Psoas muscle (tissue), 8 donors: ENCODE measurements around the gene PITPNM1. TPM values are rescaled to one million over a fixed set of nuclear protein-coding genes. Genes with fewer than 3 reads are reported as not detected.
A peak's percentile ranks its signal among the peaks of the same experiment; 100 is the strongest.

Source experiments
- ATAC-seq, 4 donors: fragments of 200-7000 bp; cut with Tn5 transposase; one replicate each; pipeline ENCODE4 v1.9.1; 2020; ENCODE audit warnings: moderate library complexity in 3 of 4, mild to moderate bottlenecking in 2 of 4
- DNase-seq, 2 donors: peaks; one replicate each; pipeline ENCODE4 v3.0.0-alpha.2; 2020
- H3K27ac ChIP-seq: fragments of 200-600 bp; one replicate; pipeline ENCODE4 v1.8.0; 2022
- H3K27me3 ChIP-seq, 3 donors: fragments of 200-600 bp in 1 of 3; one replicate each; pipeline versions ENCODE4 v1.6.1 to v1.8.0; 2013 to 2022; ENCODE audit warnings: low read length in 2 of 3, mild to moderate bottlenecking in 2 of 3, moderate library complexity in 1 of 3; ENCODE audit not compliant: insufficient read depth in 3 of 3
- H3K36me3 ChIP-seq, 2 donors: fragments of 200-600 bp in 1 of 2; one replicate each; pipeline versions ENCODE4 v1.6.1 to v1.8.0; 2013 to 2022; ENCODE audit warnings: low read depth in 1 of 2, mild to moderate bottlenecking in 1 of 2, moderate library complexity in 1 of 2; ENCODE audit not compliant: insufficient read depth in 1 of 2
- H3K4me1 ChIP-seq: fragments of 200-600 bp; one replicate; pipeline ENCODE4 v1.8.0; 2022
- H3K4me3 ChIP-seq: fragments of 200-600 bp; one replicate; pipeline ENCODE4 v1.8.0; 2022; ENCODE audit warnings: mild to moderate bottlenecking
- H3K9me3 ChIP-seq: fragments of 200-600 bp; one replicate; pipeline ENCODE4 v1.8.0; 2022
- CTCF ChIP-seq: fragments of 200-600 bp; IDR thresholded peaks from one replicate; pipeline ENCODE4 v1.8.0; 2022; ENCODE audit warnings: antibody characterized with exemption
- WGBS, 3 donors: extraction: QIAGEN DNeasy Blood & Tissue Kit; methylation state at CpG; one replicate each; pipeline versions ENCODE4 v1.1.6 to v1.1.7; 2013; 5-methylcytosine and 5-hydroxymethylcytosine counted together
- intact Hi-C, 2 donors: fragments of 100-400 bp; cut with DNase I; formaldehyde crosslinking; loops; one replicate each; pipeline versions ENCODE4 v1.11.0 to v1.14.2; 2022
- polyA plus RNA-seq, 3 donors: library from polyadenylated mRNA; stranded (reverse); fragments of 200-250 nt; gene quantifications; one replicate each; pipeline ENCODE4 v1.2.3, GENCODE V29; 2013
- total RNA-seq, 4 donors: library from RNA; stranded (reverse); fragmentation: NEBNext Ultra II Directional in 2 of 4; extraction: Animal tissue kit (Norgen Biotek cat#: 25700) in 2 of 4; gene quantifications; one replicate each; pipeline versions ENCODE4 v1.2.1 to v1.2.4, GENCODE V29; 2021 to 2023
- donor health status: healthy with polysubstance abuse.
- donor health status: DM: no; HTN: no; CAD: no; lungs with moderate emphysema.
- donor health status: Bipolar disorder and iron deficiency.
- donor health status: healthy.
- donor health status: DM: yes; HTN: yes; CAD: no.
- donor health status: DM: no; HTN: no; CAD: no.
- donor health status: DM: no; HTN: no; CAD: no.
- donor health status: DM: yes; HTN: yes; CAD: no.

PITPNM1 gene
- total and polyA plus RNA-seq, 7 donors: 2.3 to 16.1 (median 7.1) TPM

- no peak overlapping the region for H3K27ac ChIP-seq
- intact Hi-C loops: no loop called here
Observed at GRCh38 chr11:67448220-67448609, 56.9 kb downstream of the PITPNM1 start.

GRCh38 chr11:67445515-67445914 is 59.6 kb downstream of the PITPNM1 start:
- ATAC-seq (no peak), DNase-seq (no peak)
- peaks cover 8% of the 10 kb centered on the region for H3K4me1 ChIP-seq
- 79 to 87% (median 85%) methylated on average over 5 of the region's 5 CpGs for whole genome bisulfite sequencing, 3 donors
- no peak overlapping the region for H3K27ac ChIP-seq
- no peaks in the 10 kb centered on the region for H3K27me3 ChIP-seq
- H3K9me3 ChIP-seq: no peaks in the 10 kb centered on the region
- no peak overlapping the region for H3K4me3 ChIP-seq
- intact Hi-C loops: no loop called here
- no peak for TF ChIP-seq CTCF
- peaks cover 0 to 17% of the 10 kb centered on the region in 2 donors for H3K36me3 ChIP-seq

More at GRCh38 chr11:67448220-67448609, 56.9 kb downstream of the PITPNM1 start:
- Histone ChIP-seq H3K4me1 (peaks cover 3% of the 10 kb centered on the region), H3K4me3 (no peak overlapping the region), H3K9me3 (no peaks in the 10 kb centered on the region), H3K27me3 (no peaks in the 10 kb centered on the region), H3K36me3 (no peaks in the 10 kb centered on the region)
- ATAC-seq: no peak
- 89 to 93% (median 89%) methylated on average over 7 of the region's 7 CpGs for WGBS, 3 donors
- TF ChIP-seq CTCF: no peak
- no peak for DNase-seq

- Histone ChIP-seq H3K9me3 (no peaks in the 10 kb centered on the region), H3K27ac (peak overlapping the region; percentile 86), H3K4me1 (peaks cover 8% of the 10 kb centered on the region), H3K36me3 (peaks cover 0 to 35% of the 10 kb centered on the region in 2 donors), H3K27me3 (no peaks in the 10 kb centered on the region), H3K4me3 (peak overlapping the region; percentile 73)
- intact Hi-C loops: no loop called here
- DNase-seq: no peak
- 36 to 48% (median 39%) methylated on average over 29 to 45 of the region's 45 CpGs for WGBS, 3 donors
- no peak for TF ChIP-seq CTCF
- ATAC-seq: peak in 1 of 4 donors; percentile 12
Observed at GRCh38 chr11:67442504-67443404, 62.4 kb downstream of the PITPNM1 start.

Other genes starting within 250 kb of the PITPNM1 start
- 10 to 100 TPM; 41.7 to 46.8 (median 46.1) TPM for gene GRK2, start 238.9 kb downstream of the PITPNM1 start, total RNA-seq
- gene GRK2, start 238.9 kb downstream of the PITPNM1 start, polyA plus RNA-seq: 10 to 100 TPM; 37.3 to 56.8 (median 46.2) TPM
- gene ANKRD13D, start 216.1 kb downstream of the PITPNM1 start, total RNA-seq: 1 to 10 TPM; 4.1 to 8.6 (median 7.8) TPM
- 1 to 10 TPM; 4.6 to 7.0 (median 5.9) TPM for gene ANKRD13D, start 216.1 kb downstream of the PITPNM1 start, polyA plus RNA-seq
- gene SSH3, start 201.8 kb downstream of the PITPNM1 start, total RNA-seq: 10 to 100 TPM in 1 of 4 donors, 1 to 10 TPM in 3; 3.7 to 10.1 (median 6.9) TPM
- 1 to 10 TPM; 3.0 to 5.0 (median 4.2) TPM for gene SSH3, start 201.8 kb downstream of the PITPNM1 start, polyA plus RNA-seq
- gene POLD4, start 151.8 kb downstream of the PITPNM1 start, total RNA-seq: 10 to 100 TPM; 31.8 to 89.8 (median 56.1) TPM
- gene POLD4, start 151.8 kb downstream of the PITPNM1 start, polyA plus RNA-seq: 10 to 100 TPM; 72.6 to 74.9 (median 73.3) TPM
- gene CLCF1, start 131.8 kb downstream of the PITPNM1 start, total RNA-seq: 1 to 10 TPM in 1 of 4 donors, under 1 TPM in 3; 0.44 to 1.5 (median 0.82) TPM
- 1 to 10 TPM in 1 of 3 donors, under 1 TPM in 2; 0.47 to 6.5 (median 0.62) TPM for gene CLCF1, start 131.8 kb downstream of the PITPNM1 start, polyA plus RNA-seq
- 1 to 10 TPM; 1.8 to 6.7 (median 5.8) TPM for gene RAD9A, start 113.4 kb downstream of the PITPNM1 start, total RNA-seq
- gene RAD9A, start 113.4 kb downstream of the PITPNM1 start, polyA plus RNA-seq: 10 to 100 TPM in 2 of 3 donors, 1 to 10 TPM in 1; 7.1 to 12.3 (median 10.1) TPM
- gene PPP1CA, start 103.5 kb downstream of the PITPNM1 start, total RNA-seq: 100 to 1,000 TPM in 1 of 4 donors, 10 to 100 TPM in 3; 72.6 to 113 (median 86.6) TPM
- gene PPP1CA, start 103.5 kb downstream of the PITPNM1 start, polyA plus RNA-seq: 100 to 1,000 TPM; 108 to 191 (median 147) TPM
- gene TBC1D10C, start 101.3 kb downstream of the PITPNM1 start, total RNA-seq: 1 to 10 TPM in 3 of 4 donors, under 1 TPM in 1; 0.65 to 1.6 (median 1.2) TPM
- gene TBC1D10C, start 101.3 kb downstream of the PITPNM1 start, polyA plus RNA-seq: under 1 TPM; 0.25 to 0.52 (median 0.34) TPM
- 10 to 100 TPM in 2 of 4 donors, 1 to 10 TPM in 2; 7.0 to 27.5 (median 10.0) TPM for gene CARNS1, start 89.7 kb downstream of the PITPNM1 start, total RNA-seq
- 1 to 10 TPM; 2.1 to 5.9 (median 4.2) TPM for gene CARNS1, start 89.7 kb downstream of the PITPNM1 start, polyA plus RNA-seq
- 10 to 100 TPM; 23.1 to 34.3 (median 26.8) TPM for gene RPS6KB2, start 76.9 kb downstream of the PITPNM1 start, total RNA-seq
- gene RPS6KB2, start 76.9 kb downstream of the PITPNM1 start, polyA plus RNA-seq: 10 to 100 TPM; 25.6 to 64.6 (median 33.1) TPM
- 1 to 10 TPM in 3 of 4 donors, under 1 TPM in 1; 0.89 to 1.4 (median 1.0) TPM for gene PTPRCAP, start 67.7 kb downstream of the PITPNM1 start, total RNA-seq
- 1 to 10 TPM in 1 of 3 donors, under 1 TPM in 2; 0.25 to 1.3 (median 0.65) TPM for gene PTPRCAP, start 67.7 kb downstream of the PITPNM1 start, polyA plus RNA-seq
- gene CORO1B, start 61.9 kb downstream of the PITPNM1 start, total RNA-seq: 10 to 100 TPM in 3 of 4 donors, 1 to 10 TPM in 1; 8.7 to 13.1 (median 11.5) TPM
- gene CORO1B, start 61.9 kb downstream of the PITPNM1 start, polyA plus RNA-seq: 10 to 100 TPM; 10.6 to 18.1 (median 16.7) TPM
- gene GPR152, start 52.6 kb downstream of the PITPNM1 start, total RNA-seq: under 1 TPM in 1 of 4 donors, not detected in 3; 0.19 TPM
- not detected for gene GPR152, start 52.6 kb downstream of the PITPNM1 start, polyA plus RNA-seq
- 1 to 10 TPM in 3 of 4 donors, under 1 TPM in 1; 0.93 to 1.9 (median 1.5) TPM for gene CABP4, start 50.0 kb downstream of the PITPNM1 start, total RNA-seq
- gene CABP4, start 50.0 kb downstream of the PITPNM1 start, polyA plus RNA-seq: under 1 TPM; 0.35 to 0.89 (median 0.61) TPM
- 10 to 100 TPM; 57.1 to 83.2 (median 66.2) TPM for gene TMEM134, start 36.1 kb downstream of the PITPNM1 start, total RNA-seq
- 100 to 1,000 TPM in 1 of 3 donors, 10 to 100 TPM in 2; 81.7 to 121 (median 87.8) TPM for gene TMEM134, start 36.1 kb downstream of the PITPNM1 start, polyA plus RNA-seq
- gene AIP, start 22.3 kb downstream of the PITPNM1 start, total RNA-seq: 10 to 100 TPM; 25.3 to 42.7 (median 29.9) TPM
- gene AIP, start 22.3 kb downstream of the PITPNM1 start, polyA plus RNA-seq: 10 to 100 TPM; 57.4 to 71.5 (median 57.7) TPM
- 10 to 100 TPM; 16.3 to 18.5 (median 18.1) TPM for gene CDK2AP2, start 2.8 kb upstream of the PITPNM1 start, total RNA-seq
- gene CDK2AP2, start 2.8 kb upstream of the PITPNM1 start, polyA plus RNA-seq: 10 to 100 TPM; 31.9 to 72.3 (median 48.0) TPM
- not detected for gene CABP2, start 18.1 kb upstream of the PITPNM1 start, total RNA-seq
- gene CABP2, start 18.1 kb upstream of the PITPNM1 start, polyA plus RNA-seq: not detected
- 100 to 1,000 TPM; 224 to 364 (median 274) TPM for gene GSTP1, start 78.4 kb upstream of the PITPNM1 start, total RNA-seq
- gene GSTP1, start 78.4 kb upstream of the PITPNM1 start, polyA plus RNA-seq: 100 to 1,000 TPM; 279 to 410 (median 383) TPM
- 100 to 1,000 TPM; 250 to 413 (median 364) TPM for gene NDUFV1, start 101.6 kb upstream of the PITPNM1 start, total RNA-seq
- 100 to 1,000 TPM; 248 to 340 (median 287) TPM for gene NDUFV1, start 101.6 kb upstream of the PITPNM1 start, polyA plus RNA-seq
- 10 to 100 TPM; 19.0 to 37.0 (median 31.8) TPM for gene NUDT8, start 124.6 kb upstream of the PITPNM1 start, total RNA-seq
- 10 to 100 TPM; 28.5 to 52.2 (median 48.9) TPM for gene NUDT8, start 124.6 kb upstream of the PITPNM1 start, polyA plus RNA-seq
- not detected for gene TBX10, start 134.4 kb upstream of the PITPNM1 start, total RNA-seq
- under 1 TPM in 1 of 3 donors, not detected in 2; 0.01 TPM for gene TBX10, start 134.4 kb upstream of the PITPNM1 start, polyA plus RNA-seq
- gene ACY3, start 145.4 kb upstream of the PITPNM1 start, total RNA-seq: not detected
- under 1 TPM in 1 of 3 donors, not detected in 2; 0.04 TPM for gene ACY3, start 145.4 kb upstream of the PITPNM1 start, polyA plus RNA-seq
- gene ALDH3B2, start 169.3 kb upstream of the PITPNM1 start, total RNA-seq: not detected
- not detected for gene ALDH3B2, start 169.3 kb upstream of the PITPNM1 start, polyA plus RNA-seq